Esophagus muscularis mucosa (tissue), 4 donors: ENCODE measurements around the gene SPIRE1.

Source experiments
- CTCF ChIP-seq, 3 experiments: fragments of 200-600 bp in 2 of 3; fragments of 450-650 bp in 1 of 3; sonication (generic) in 2 of 3; IDR thresholded peaks; one replicate each; pipeline ENCODE4 v1.5.1; 2017 to 2019; ENCODE audit warnings: antibody characterized with exemption in 3 of 3, mild to moderate bottlenecking in 2 of 3, moderate library complexity in 1 of 3
- EP300 ChIP-seq: sonication (generic); formaldehyde crosslinking; IDR thresholded peaks from one replicate; pipeline ENCODE4 v1.6.1; 2017; ENCODE audit warnings: antibody characterized with exemption
- POLR2AphosphoS5 ChIP-seq, 2 donors: sonication (generic); formaldehyde crosslinking; IDR thresholded peaks; one replicate each; pipeline ENCODE4 v1.6.1; 2017; ENCODE audit warnings: antibody characterized with exemption in 2 of 2

- no peak for TF ChIP-seq CTCF (IDR thresholded peaks at IDR 0.05)
- no peak for TF ChIP-seq POLR2AphosphoS5 (IDR thresholded peaks at IDR 0.05)
- TF ChIP-seq EP300, result no peak
These were observed 93.0 kb downstream of the SPIRE1 start for GRCh38 chr18:12564861-12565260.
